ENCODE data around the gene LUZP1. TPM values are rescaled to one million over a fixed set of nuclear protein-coding genes. Genes with fewer than 3 reads are reported as not detected.

Gene LUZP1
- total RNA-seq, 4 donors from 2014 or later = 16.7 to 17.7 (median 17.2) TPM

GRCh38 chr1:23187637-23188036 lies 19.0 kb upstream of the LUZP1 start:
- H3K4me1 ChIP-seq = peaks cover 0 to 5% (median 2%) of the 10 kb centered on the region in 4 donors
- H3K27me3 ChIP-seq = no peaks in the 10 kb centered on the region
- H3K4me3 ChIP-seq = no peak overlapping the region
- no peak for TF ChIP-seq EP300 (IDR thresholded peaks at IDR 0.05)
- TF ChIP-seq, protein P1, sequence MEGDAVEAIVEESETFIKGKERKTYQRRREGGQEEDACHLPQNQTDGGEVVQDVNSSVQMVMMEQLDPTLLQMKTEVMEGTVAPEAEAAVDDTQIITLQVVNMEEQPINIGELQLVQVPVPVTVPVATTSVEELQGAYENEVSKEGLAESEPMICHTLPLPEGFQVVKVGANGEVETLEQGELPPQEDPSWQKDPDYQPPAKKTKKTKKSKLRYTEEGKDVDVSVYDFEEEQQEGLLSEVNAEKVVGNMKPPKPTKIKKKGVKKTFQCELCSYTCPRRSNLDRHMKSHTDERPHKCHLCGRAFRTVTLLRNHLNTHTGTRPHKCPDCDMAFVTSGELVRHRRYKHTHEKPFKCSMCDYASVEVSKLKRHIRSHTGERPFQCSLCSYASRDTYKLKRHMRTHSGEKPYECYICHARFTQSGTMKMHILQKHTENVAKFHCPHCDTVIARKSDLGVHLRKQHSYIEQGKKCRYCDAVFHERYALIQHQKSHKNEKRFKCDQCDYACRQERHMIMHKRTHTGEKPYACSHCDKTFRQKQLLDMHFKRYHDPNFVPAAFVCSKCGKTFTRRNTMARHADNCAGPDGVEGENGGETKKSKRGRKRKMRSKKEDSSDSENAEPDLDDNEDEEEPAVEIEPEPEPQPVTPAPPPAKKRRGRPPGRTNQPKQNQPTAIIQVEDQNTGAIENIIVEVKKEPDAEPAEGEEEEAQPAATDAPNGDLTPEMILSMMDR (IDR thresholded peaks at IDR 0.05) = no peak
- no peak for TF ChIP-seq POLR2A (IDR thresholded peaks at IDR 0.05)
- 72 to 74% methylated on average over 5 of the region's 5 CpGs for WGBS, 2 donors
- no peaks in the 10 kb centered on the region for H3K9me3 ChIP-seq
- H3K27ac ChIP-seq = no peak overlapping the region
- no peaks in the 10 kb centered on the region for H3K36me3 ChIP-seq
- DNase-seq (ENCODE audit: low spot score in 2 of 2) = no peak

DNA sequence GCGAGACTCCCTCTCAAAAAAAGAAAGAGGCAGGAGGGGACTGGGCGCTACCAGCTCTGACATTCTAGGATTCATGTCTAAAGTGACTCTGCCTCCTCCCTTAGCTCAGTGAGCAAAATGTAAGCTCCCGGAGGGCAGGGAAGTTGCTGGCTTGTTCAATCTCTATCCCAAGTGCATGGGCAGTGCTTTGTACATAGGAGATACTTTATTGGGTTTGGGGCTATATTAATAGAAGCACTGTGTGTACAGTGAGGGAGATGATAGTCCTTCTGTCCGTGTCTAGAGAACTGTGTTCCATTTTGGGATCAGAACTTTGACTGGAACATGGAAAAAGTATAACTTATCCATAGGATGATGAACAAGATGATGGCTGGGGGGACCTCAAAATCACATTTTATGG lies 16.7 kb upstream of the LUZP1 start:
- WGBS, 2 donors = 66 to 74% methylated on average over 4 of the region's 4 CpGs
- H3K9me3 ChIP-seq = no peaks in the 10 kb centered on the region
- DNase-seq (ENCODE audit: low spot score in 2 of 2) = no peak
- no peak for TF ChIP-seq POLR2A (IDR thresholded peaks at IDR 0.05)
- TF ChIP-seq EP300 (IDR thresholded peaks at IDR 0.05) = no peak
- H3K27ac ChIP-seq = no peak overlapping the region
- H3K27me3 ChIP-seq = no peaks in the 10 kb centered on the region
- H3K4me1 ChIP-seq = peaks cover 0 to 5% (median 2%) of the 10 kb centered on the region in 4 donors
- no peak overlapping the region for H3K4me3 ChIP-seq
- no peaks in the 10 kb centered on the region for H3K36me3 ChIP-seq

DNA sequence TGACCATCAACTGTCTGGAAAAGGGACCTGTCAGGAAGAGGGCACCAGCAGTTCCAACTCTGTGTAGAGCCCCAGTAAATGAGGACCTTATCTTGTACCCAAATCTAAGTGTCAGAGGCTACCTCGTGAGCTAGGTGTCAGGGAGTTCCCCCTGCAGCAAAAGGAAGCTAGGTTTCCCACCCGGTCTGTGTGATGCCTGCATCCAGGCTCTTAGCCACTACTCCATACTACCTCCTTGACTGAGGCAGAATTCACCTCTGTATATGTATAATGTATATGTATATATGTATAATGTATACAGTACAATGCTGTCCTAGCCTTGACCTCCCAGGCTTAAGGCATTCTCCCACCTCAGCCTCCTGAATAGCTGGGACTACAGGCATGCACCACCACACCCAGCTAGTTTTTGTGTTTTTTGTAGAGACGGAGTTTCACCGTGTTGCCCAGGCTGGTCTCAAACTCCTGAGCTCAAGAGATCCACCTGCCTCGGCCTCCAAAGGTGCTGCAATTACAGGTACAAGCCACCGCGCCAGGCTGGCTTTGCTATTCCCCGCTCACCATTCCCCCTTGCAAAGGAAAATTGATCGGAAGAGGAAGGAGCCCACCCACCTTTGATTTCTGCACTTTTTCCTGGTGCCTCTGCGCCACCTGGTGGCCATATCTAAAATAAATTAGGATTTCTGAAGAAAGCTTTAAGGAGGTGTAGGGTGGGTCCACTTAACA lies 15.7 kb upstream of the LUZP1 start:
- H3K9me3 ChIP-seq = no peaks in the 10 kb centered on the region
- H3K36me3 ChIP-seq = no peaks in the 10 kb centered on the region
- DNase-seq (ENCODE audit: low spot score in 2 of 2) = peak in 1 of 2 donors; percentile 45
- no peak overlapping the region for H3K27ac ChIP-seq
- no peaks in the 10 kb centered on the region for H3K27me3 ChIP-seq
- no peak for TF ChIP-seq EP300 (IDR thresholded peaks at IDR 0.05)
- TF ChIP-seq, protein P1 (IDR thresholded peaks at IDR 0.05) = peak; percentile 46 to 96 (median 83)
- peak overlapping the region in 2 of 4 donors; percentile 28 to 34 for H3K4me3 ChIP-seq
- WGBS, 2 donors = 12 to 14% methylated on average over 10 of the region's 10 CpGs
- H3K4me1 ChIP-seq = peaks cover 0 to 5% (median 2%) of the 10 kb centered on the region in 4 donors

GRCh38 chr1:23179862-23180261 lies 11.2 kb upstream of the LUZP1 start:
- no peak for TF ChIP-seq POLR2A (IDR thresholded peaks at IDR 0.05)
- TF ChIP-seq EP300 (IDR thresholded peaks at IDR 0.05) = no peak
- TF ChIP-seq, protein P1 (IDR thresholded peaks at IDR 0.05) = no peak
- 84 to 94% methylated on average over 2 of the region's 2 CpGs for WGBS, 2 donors
- Histone ChIP-seq H3K36me3 (no peaks in the 10 kb centered on the region), H3K9me3 (no peaks in the 10 kb centered on the region), H3K27ac (no peak overlapping the region), H3K27me3 (no peaks in the 10 kb centered on the region), H3K4me1 (peaks cover 0 to 25% (median 9%) of the 10 kb centered on the region in 4 donors), H3K4me3 (no peak overlapping the region)
- no peak for DNase-seq (ENCODE audit: low spot score in 2 of 2)

GRCh38 chr1:23178950-23179349 lies 10.3 kb upstream of the LUZP1 start:
- TF ChIP-seq, protein P1 (IDR thresholded peaks at IDR 0.05) = peak in 3 of 5 experiments; percentile 13 to 38 (median 26)
- TF ChIP-seq EP300 (IDR thresholded peaks at IDR 0.05) = no peak
- Histone ChIP-seq H3K36me3 (no peaks in the 10 kb centered on the region), H3K4me3 (no peak overlapping the region), H3K9me3 (no peaks in the 10 kb centered on the region), H3K27me3 (no peaks in the 10 kb centered on the region), H3K4me1 (peaks cover 0 to 20% (median 7%) of the 10 kb centered on the region in 4 donors), H3K27ac (peak overlapping the region in 1 of 4 donors; percentile 93)
- DNase-seq (ENCODE audit: low spot score in 2 of 2) = no peak
- 63 to 68% methylated on average over 6 of the region's 6 CpGs for WGBS, 2 donors

Measured in tibial nerve (tissue), 4 donors.